Caco-2 (cell line): ENCODE measurements around the gene SGMS2. TPM values are rescaled to one million over a fixed set of nuclear protein-coding genes. Genes with fewer than 3 reads are reported as not detected.

ENCODE experiments used
- BruUV-seq: library from RNA; stranded (reverse); fragments of 400-500 nt; replicated peaks from 2 replicates; lab custom pipeline; 2021; lab: Mats Ljungman, UMichigan
- CTCF ChIA-PET: fragments of 300-600 bp; sonication (Branson Sonifier 250); formaldehyde crosslinking; loops from one replicate; lab custom pipeline; 2022; ENCODE audit warnings: antibody characterized with exemption; lab: Charles Lee
- POLR2A ChIA-PET: fragments of 300-600 bp; sonication (Branson Sonifier 250); formaldehyde crosslinking; loops from one replicate; lab custom pipeline; 2022; ENCODE audit warnings: antibody characterized with exemption; lab: Charles Lee
- DNase-seq, 2 experiments: peaks; one replicate each; pipeline versions ENCODE4 v3.0.0 to v3.0.0-alpha.2; 2020 to 2022
- H3K27me3 ChIP-seq: replicated peaks from 2 replicates; pipeline ENCODE4 v1.6.0; 2011; ENCODE audit warnings: low read length; ENCODE audit not compliant: control insufficient read depth, insufficient read depth
- H3K36me3 ChIP-seq: 2 replicates; pipeline ENCODE4 v1.5.1; 2011; ENCODE audit warnings: low read length; ENCODE audit not compliant: control insufficient read depth, insufficient read depth
- H3K4me1 ChIP-seq: fragments of 250-450 bp; sonication (Bioruptor Pico); 2 replicates; pipeline ENCODE4 v1.5.1; 2020; ENCODE audit warnings: mild to moderate bottlenecking
- H3K4me3 ChIP-seq: 2 replicates; pipeline ENCODE4 v1.5.1; 2011; ENCODE audit warnings: low read depth, mild to moderate bottlenecking, control low read depth, low read length
- H3K9me3 ChIP-seq: fragments of 250-450 bp; sonication (Bioruptor Pico); 2 replicates; pipeline ENCODE4 v1.5.1; 2020; ENCODE audit warnings: mild to moderate bottlenecking, moderate library complexity
- H3K27ac Mint-ChIP-seq: one replicate; pipeline ENCODE4 v1.8.0; 2022; ENCODE audit warnings: mixed read lengths; ENCODE audit not compliant: unreplicated experiment
- H3K27me3 Mint-ChIP-seq: one replicate; pipeline ENCODE4 v1.8.0; 2022; ENCODE audit warnings: mixed read lengths; ENCODE audit not compliant: insufficient read depth, unreplicated experiment
- H3K36me3 Mint-ChIP-seq: one replicate; pipeline ENCODE4 v1.8.0; 2022; ENCODE audit warnings: mild to moderate bottlenecking, mixed read lengths; ENCODE audit not compliant: insufficient read depth, unreplicated experiment
- H3K4me1 Mint-ChIP-seq: one replicate; pipeline ENCODE4 v1.8.0; 2022; ENCODE audit warnings: low read depth, mixed read lengths; ENCODE audit not compliant: unreplicated experiment
- H3K4me3 Mint-ChIP-seq: one replicate; pipeline ENCODE4 v1.8.0; 2022; ENCODE audit warnings: mild to moderate bottlenecking, moderate library complexity, mixed read lengths; ENCODE audit not compliant: unreplicated experiment
- H3K9me3 Mint-ChIP-seq: one replicate; pipeline ENCODE4 v1.8.0; 2022; ENCODE audit warnings: mixed read lengths; ENCODE audit not compliant: unreplicated experiment
- CTCF ChIP-seq, 2 experiments: fragments of 200-600 bp in 1 of 2; IDR thresholded peaks; 1 replicate in 1 of 2; 2 replicates in 1 of 2; pipeline versions ENCODE4 v1.5.1 to v1.8.0; 2011 to 2022; ENCODE audit warnings: antibody characterized with exemption in 1 of 2, control low read depth in 1 of 2, inconsistent platforms in 1 of 2, low read depth in 1 of 2, low read length in 1 of 2, mild to moderate bottlenecking in 1 of 2, moderate library complexity in 1 of 2; ENCODE audit not compliant: insufficient read depth in 1 of 2, severe bottlenecking in 1 of 2, unreplicated experiment in 1 of 2
- intact Hi-C: fragments of 100-400 bp; cut with micrococcal nuclease; formaldehyde crosslinking; loops from one replicate; pipeline ENCODE4 v1.10.0; 2022; ENCODE audit not compliant: unreplicated experiment
- total RNA-seq: library from RNA; stranded (reverse); gene quantifications from 2 replicates; pipeline ENCODE4 v1.2.3, GENCODE V29; 2022

SGMS2 gene
- total RNA-seq, 1 experiment from 2014 or later: 3.4 TPM

DNA sequence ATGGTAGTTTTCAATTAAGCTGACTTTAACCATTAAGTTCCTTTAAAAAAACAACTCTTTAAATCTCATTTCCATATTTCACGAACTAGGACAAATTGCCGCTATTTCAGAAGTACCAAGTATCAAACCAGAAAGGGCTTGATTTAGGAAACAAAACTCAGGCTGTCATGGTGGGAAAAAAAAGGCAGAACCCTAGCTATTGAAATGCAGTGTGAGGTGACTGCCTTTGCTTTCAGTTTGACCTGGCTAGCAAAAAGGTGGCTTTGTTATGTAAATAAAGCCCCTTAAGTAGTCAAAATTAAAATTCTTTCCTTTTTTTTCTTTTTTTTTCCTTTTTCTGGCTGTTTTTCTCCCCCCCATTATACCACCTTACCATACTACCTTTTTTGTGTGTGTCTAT, 66.0 kb downstream of the SGMS2 start:
- H3K36me3 Mint-ChIP-seq: no peaks in the 10 kb centered on the region
- no TSS peak for BruUV-seq
- H3K9me3 Mint-ChIP-seq: peaks cover 21% of the 10 kb centered on the region
- Histone ChIP-seq H3K4me3 (no peak overlapping the region), H3K27me3 (no peaks in the 10 kb centered on the region), H3K36me3 (no peaks in the 10 kb centered on the region), H3K4me1 (no peaks in the 10 kb centered on the region), H3K9me3 (peaks cover 25% of the 10 kb centered on the region)
- no peaks in the 10 kb centered on the region for H3K27me3 Mint-ChIP-seq
- no peak for TF ChIP-seq CTCF (IDR thresholded peaks at IDR 0.05; ENCODE audit: insufficient read depth in 1 of 2, low read depth in 1 of 2, low read length in 1 of 2, severe bottlenecking in 1 of 2, unreplicated experiment in 1 of 2)
- ChIA-PET POLR2A (no interaction called here), CTCF (no interaction called here)
- intact Hi-C loops: no loop called here
- no peak overlapping the region for H3K4me3 Mint-ChIP-seq
- no peak overlapping the region for H3K27ac Mint-ChIP-seq
- no peaks in the 10 kb centered on the region for H3K4me1 Mint-ChIP-seq
- DNase-seq: no peak

GRCh38 chr4:107891299-107891698, 66.6 kb downstream of the SGMS2 start:
- H3K4me1 ChIP-seq: peaks cover 3% of the 10 kb centered on the region; the same call in 1 of the 2 replicates
- no peaks in the 10 kb centered on the region for H3K36me3 ChIP-seq
- TF ChIP-seq CTCF (IDR thresholded peaks at IDR 0.05; ENCODE audit: insufficient read depth in 1 of 2, low read depth in 1 of 2, low read length in 1 of 2, severe bottlenecking in 1 of 2, unreplicated experiment in 1 of 2): no peak
- Mint-ChIP-seq H3K4me3 (no peak overlapping the region), H3K4me1 (no peaks in the 10 kb centered on the region), H3K27me3 (no peaks in the 10 kb centered on the region), H3K27ac (no peak overlapping the region), H3K36me3 (no peaks in the 10 kb centered on the region), H3K9me3 (peaks cover 21% of the 10 kb centered on the region)
- peaks cover 25% of the 10 kb centered on the region for H3K9me3 ChIP-seq
- POLR2A ChIA-PET: no interaction called here
- H3K27me3 ChIP-seq: no peaks in the 10 kb centered on the region
- no peak for DNase-seq
- no TSS peak for BruUV-seq
- intact Hi-C loops: no loop called here
- H3K4me3 ChIP-seq: no peak overlapping the region
- CTCF ChIA-PET: no interaction called here

DNA sequence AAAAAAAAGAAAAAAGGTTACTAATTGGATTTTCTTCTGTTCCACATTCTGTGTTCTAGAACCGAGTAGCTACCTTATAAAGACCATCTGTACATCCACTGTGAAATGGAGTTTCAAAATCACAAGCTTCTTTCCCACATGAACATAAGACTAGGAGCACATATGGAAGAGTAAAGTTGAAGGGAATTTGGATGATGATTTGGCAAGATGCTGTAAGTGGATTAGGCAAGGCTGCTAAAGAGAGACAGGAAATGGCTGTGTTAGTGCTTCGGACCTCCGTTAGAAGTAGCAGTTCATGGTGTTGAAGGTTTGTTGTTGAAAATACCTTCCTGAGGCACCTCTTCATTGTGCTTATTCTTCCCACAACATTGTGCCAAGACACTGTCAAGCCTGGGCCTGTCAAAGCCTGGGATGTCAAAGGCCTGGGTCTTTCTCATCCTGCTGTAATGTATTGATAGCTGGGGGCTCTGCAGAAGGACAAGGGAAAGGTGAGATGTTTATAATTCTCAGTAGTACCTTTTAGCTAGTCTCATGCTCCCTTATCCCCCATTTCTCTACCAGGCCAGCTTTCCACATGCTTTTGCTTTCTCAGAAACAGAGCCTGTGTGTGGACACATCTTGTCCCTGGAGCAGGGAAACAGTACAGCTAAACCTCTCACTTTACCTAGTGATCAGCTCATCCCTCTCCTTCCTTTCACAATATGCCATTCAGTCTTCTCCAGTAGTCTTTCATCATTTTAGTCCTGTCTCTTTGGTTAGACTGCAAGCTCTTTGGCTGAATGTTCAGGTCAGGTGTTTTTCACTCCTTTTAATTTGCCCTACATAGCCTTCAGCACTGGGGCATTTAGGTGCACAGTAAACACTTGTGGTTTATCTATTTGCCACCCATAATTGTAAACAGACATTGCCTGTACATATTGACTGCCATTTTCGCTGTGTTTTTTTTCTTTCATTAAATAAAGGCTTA, 68.7 kb downstream of the SGMS2 start:
- Histone ChIP-seq H3K4me1 (peaks cover 5% of the 10 kb centered on the region; the same call in 1 of the 2 replicates), H3K36me3 (no peaks in the 10 kb centered on the region), H3K9me3 (peaks cover 10% of the 10 kb centered on the region), H3K27me3 (no peaks in the 10 kb centered on the region), H3K4me3 (no peak overlapping the region)
- Mint-ChIP-seq H3K36me3 (no peaks in the 10 kb centered on the region), H3K4me1 (no peaks in the 10 kb centered on the region), H3K27ac (no peak overlapping the region), H3K27me3 (no peaks in the 10 kb centered on the region), H3K9me3 (peaks cover 21% of the 10 kb centered on the region), H3K4me3 (no peak overlapping the region)
- intact Hi-C loops: no loop called here
- ChIA-PET POLR2A (no interaction called here), CTCF (no interaction called here)
- no peak for DNase-seq
- no TSS peak for BruUV-seq
- no peak for TF ChIP-seq CTCF (IDR thresholded peaks at IDR 0.05; ENCODE audit: insufficient read depth in 1 of 2, low read depth in 1 of 2, low read length in 1 of 2, severe bottlenecking in 1 of 2, unreplicated experiment in 1 of 2)
